HG03025 (cell line): ENCODE measurements around the gene GJD2.

ENCODE experiments used
- ATAC-seq: cut with Tn5 transposase; IDR thresholded peaks from one replicate; pipeline ENCODE4 v1.9.1; 2021; ENCODE audit warnings: mild to moderate bottlenecking, moderate library complexity; ENCODE audit not compliant: unreplicated experiment, low FRiP score

The GJD2 gene

GRCh38 chr15:34726406-34727100, 28.2 kb downstream of the GJD2 start:
- no peak for ATAC-seq

- ATAC-seq, result no peak
These were observed 29.2 kb downstream of the GJD2 start for GRCh38 chr15:34725556-34725955.

- no peak for ATAC-seq
These were observed 30.3 kb downstream of the GJD2 start for GRCh38 chr15:34724481-34724880.

- no peak for ATAC-seq
These were observed 32.4 kb downstream of the GJD2 start for GRCh38 chr15:34722439-34722836.

GRCh38 chr15:34721802-34722438, 32.9 kb downstream of the GJD2 start:
- ATAC-seq, result no peak

- no peak for ATAC-seq
These were observed 33.5 kb downstream of the GJD2 start for GRCh38 chr15:34721157-34721801.

GRCh38 chr15:34719695-34720094, 35.1 kb downstream of the GJD2 start:
- ATAC-seq, result no peak

- ATAC-seq, result no peak
These were observed 35.8 kb downstream of the GJD2 start for GRCh38 chr15:34718681-34719665.

- no peak for ATAC-seq
These were observed 37.1 kb downstream of the GJD2 start for GRCh38 chr15:34717729-34718128.

- ATAC-seq, result no peak
These were observed 38.7 kb downstream of the GJD2 start for GRCh38 chr15:34716111-34716510.

- ATAC-seq, result no peak
These were observed 40.2 kb downstream of the GJD2 start for GRCh38 chr15:34714476-34715121.

- no peak for ATAC-seq
These were observed 41.2 kb downstream of the GJD2 start for GRCh38 chr15:34713635-34714034.

- no peak for ATAC-seq
These were observed 44.9 kb downstream of the GJD2 start for GRCh38 chr15:34709866-34710265.

GRCh38 chr15:34708422-34708821, 46.4 kb downstream of the GJD2 start:
- ATAC-seq, result no peak

GRCh38 chr15:34701536-34701935, 53.3 kb downstream of the GJD2 start:
- no peak for ATAC-seq
